ENCODE measurements around the gene FCHSD2.

DNA sequence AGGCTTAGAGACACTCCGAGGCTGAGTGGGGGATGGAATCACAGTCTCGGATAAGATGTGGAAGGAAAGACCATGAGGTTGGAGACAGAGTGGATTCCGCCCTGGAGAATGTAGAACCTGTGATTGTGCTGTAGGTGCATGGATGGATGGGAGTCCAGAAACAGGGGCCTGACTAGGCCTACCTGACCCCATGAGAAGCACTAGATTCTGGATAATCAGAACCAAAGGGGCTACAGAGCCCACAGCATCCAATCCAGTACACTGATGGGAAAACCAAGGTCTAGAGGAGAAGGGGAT is 32.3 kb upstream of the FCHSD2 start:
- TF ChIP-seq, protein P1, sequence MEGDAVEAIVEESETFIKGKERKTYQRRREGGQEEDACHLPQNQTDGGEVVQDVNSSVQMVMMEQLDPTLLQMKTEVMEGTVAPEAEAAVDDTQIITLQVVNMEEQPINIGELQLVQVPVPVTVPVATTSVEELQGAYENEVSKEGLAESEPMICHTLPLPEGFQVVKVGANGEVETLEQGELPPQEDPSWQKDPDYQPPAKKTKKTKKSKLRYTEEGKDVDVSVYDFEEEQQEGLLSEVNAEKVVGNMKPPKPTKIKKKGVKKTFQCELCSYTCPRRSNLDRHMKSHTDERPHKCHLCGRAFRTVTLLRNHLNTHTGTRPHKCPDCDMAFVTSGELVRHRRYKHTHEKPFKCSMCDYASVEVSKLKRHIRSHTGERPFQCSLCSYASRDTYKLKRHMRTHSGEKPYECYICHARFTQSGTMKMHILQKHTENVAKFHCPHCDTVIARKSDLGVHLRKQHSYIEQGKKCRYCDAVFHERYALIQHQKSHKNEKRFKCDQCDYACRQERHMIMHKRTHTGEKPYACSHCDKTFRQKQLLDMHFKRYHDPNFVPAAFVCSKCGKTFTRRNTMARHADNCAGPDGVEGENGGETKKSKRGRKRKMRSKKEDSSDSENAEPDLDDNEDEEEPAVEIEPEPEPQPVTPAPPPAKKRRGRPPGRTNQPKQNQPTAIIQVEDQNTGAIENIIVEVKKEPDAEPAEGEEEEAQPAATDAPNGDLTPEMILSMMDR (IDR thresholded peaks at IDR 0.05; ENCODE audit: borderline replicate concordance, extremely low read depth, low read length, poor library complexity, severe bottlenecking): no peak
- no peak for TF ChIP-seq EZH2 (IDR thresholded peaks at IDR 0.05; ENCODE audit: borderline replicate concordance, low read depth, low read length, severe bottlenecking)

Data from DND-41 (cell line).